GM23338 (cell line): Measurements from ENCODE around the gene SCLY. TPM values are rescaled to one million over a fixed set of nuclear protein-coding genes. Genes with fewer than 3 reads are reported as not detected.

ENCODE experiments used
- ATAC-seq: fragments of 200-7000 bp; cut with Tn5 transposase; 3 replicates; pipeline ENCODE4 v1.9.1; 2020
- DNase-seq: peaks from one replicate; pipeline ENCODE4 v3.0.0-alpha.2; 2015; ENCODE audit warnings: low spot score
- H2AFZ ChIP-seq: fragments of 200-600 bp; sonication (generic); 2 replicates; pipeline ENCODE4 v1.8.0; 2016; ENCODE audit warnings: antibody characterized with exemption, mild to moderate bottlenecking, moderate library complexity
- H3F3A ChIP-seq: fragments of 200-600 bp; sonication (generic); replicated peaks from 2 replicates; pipeline ENCODE4 v1.8.0; 2017; ENCODE audit warnings: antibody characterized with exemption, mixed run types, low read depth
- H3K27ac ChIP-seq: fragments of 200-600 bp; sonication (generic); 2 replicates; pipeline ENCODE4 v1.6.1; 2016; ENCODE audit warnings: low read depth
- H3K27me3 ChIP-seq: fragments of 200-600 bp; sonication (generic); 2 replicates; pipeline ENCODE4 v1.8.0; 2016; ENCODE audit warnings: mild to moderate bottlenecking, mixed run types, moderate library complexity; ENCODE audit not compliant: insufficient read depth
- H3K36me3 ChIP-seq: fragments of 200-600 bp; sonication (generic); 2 replicates; pipeline ENCODE4 v1.8.0; 2016; ENCODE audit warnings: mild to moderate bottlenecking; ENCODE audit not compliant: insufficient read depth
- H3K4me1 ChIP-seq: fragments of 200-600 bp; sonication (generic); 2 replicates; pipeline ENCODE4 v1.8.0; 2016; ENCODE audit warnings: mild to moderate bottlenecking, moderate library complexity; ENCODE audit not compliant: insufficient read depth
- H3K4me2 ChIP-seq: fragments of 200-600 bp; sonication (generic); 2 replicates; pipeline ENCODE4 v1.7.1; 2017; ENCODE audit warnings: mixed run types
- H3K4me3 ChIP-seq: fragments of 200-600 bp; sonication (generic); 2 replicates; pipeline ENCODE4 v1.6.1; 2016; ENCODE audit warnings: mixed run types
- H3K79me2 ChIP-seq: fragments of 200-600 bp; sonication (generic); replicated peaks from 2 replicates; pipeline ENCODE4 v1.8.0; 2017; ENCODE audit warnings: mild to moderate bottlenecking; ENCODE audit not compliant: insufficient read depth
- H3K9me2 ChIP-seq: fragments of 200-600 bp; sonication (generic); 2 replicates; pipeline ENCODE4 v1.8.0; 2017; ENCODE audit not compliant: insufficient read depth
- H4K20me1 ChIP-seq: fragments of 200-600 bp; sonication (generic); replicated peaks from 2 replicates; pipeline ENCODE4 v1.8.0; 2017; ENCODE audit warnings: mild to moderate bottlenecking; ENCODE audit not compliant: insufficient read depth
- H3K27ac Mint-ChIP-seq: 2 replicates; pipeline ENCODE4 v1.8.0; 2020; ENCODE audit warnings: inconsistent platforms, mild to moderate bottlenecking, moderate library complexity, mixed read lengths
- H3K27me3 Mint-ChIP-seq: 3 replicates; pipeline ENCODE4 v1.8.0; 2022; ENCODE audit warnings: low read depth, mild to moderate bottlenecking, moderate library complexity, mixed read lengths, inconsistent platforms; ENCODE audit not compliant: insufficient read depth, poor library complexity
- H3K36me3 Mint-ChIP-seq: 3 replicates; pipeline ENCODE4 v1.8.0; 2021; ENCODE audit warnings: low read depth, mild to moderate bottlenecking, inconsistent platforms, moderate library complexity, mixed read lengths
- H3K4me1 Mint-ChIP-seq: 3 replicates; pipeline ENCODE4 v1.8.0; 2020; ENCODE audit warnings: mild to moderate bottlenecking, inconsistent platforms, mixed read lengths
- H3K4me3 Mint-ChIP-seq: 3 replicates; pipeline ENCODE4 v1.8.0; 2021; ENCODE audit warnings: moderate library complexity, mild to moderate bottlenecking, inconsistent platforms, mixed read lengths
- H3K9me3 Mint-ChIP-seq: 3 replicates; pipeline ENCODE4 v1.8.0; 2020; ENCODE audit warnings: moderate library complexity, mild to moderate bottlenecking, inconsistent platforms, mixed read lengths
- ETS1 ChIP-seq: IDR thresholded peaks from 2 replicates; pipeline ENCODE4 v1.6.1; 2016; ENCODE audit warnings: antibody characterized with exemption
- EZH2phosphoT487 ChIP-seq: fragments of 200-600 bp; sonication (generic); IDR thresholded peaks from one replicate; pipeline ENCODE4 v1.8.1; 2018; ENCODE audit warnings: antibody characterized with exemption; ENCODE audit not compliant: unreplicated experiment
- NANOG ChIP-seq: IDR thresholded peaks from 2 replicates; pipeline ENCODE4 v1.6.1; 2016; ENCODE audit warnings: antibody characterized with exemption, borderline replicate concordance
- REST ChIP-seq: IDR thresholded peaks from one replicate; pipeline ENCODE4 v1.6.1; 2018; ENCODE audit warnings: antibody characterized with exemption; ENCODE audit not compliant: unreplicated experiment
- STAT1 ChIP-seq: IDR thresholded peaks from one replicate; pipeline ENCODE4 v1.6.1; 2016; ENCODE audit warnings: antibody characterized with exemption; ENCODE audit not compliant: unreplicated experiment
- polyA plus RNA-seq: library from polyadenylated mRNA; unstranded; fragments of >200 nt; fragmentation: Nextera tagmentation; extraction: Ambion mirVana; gene quantifications from 2 replicates; pipeline ENCODE4 v1.2.1, GENCODE V29; 2016
- total RNA-seq: library from RNA; depleted of rRNA; stranded (reverse); fragments of >200 nt; shearing (Covaris generic); gene quantifications from 2 replicates; pipeline ENCODE4 v1.2.3, GENCODE V29; 2014

SCLY gene
- total and polyA plus RNA-seq, 2 experiments from 2014 or later: 57.2 to 80.3 TPM

GRCh38 chr2:238141541-238142318 is 80.9 kb downstream of the SCLY start:
- Histone ChIP-seq H4K20me1 (no peaks in the 10 kb centered on the region), H3K36me3 (no peaks in the 10 kb centered on the region), H2AFZ (no peak overlapping the region), H3K9me2 (no peaks in the 10 kb centered on the region), H3K4me3 (no peak overlapping the region), H3K27me3 (no peaks in the 10 kb centered on the region), H3K4me2 (no peak overlapping the region), H3K4me1 (no peaks in the 10 kb centered on the region), H3K79me2 (no peaks in the 10 kb centered on the region), H3K27ac (no peak overlapping the region), H3F3A (no peaks in the 10 kb centered on the region)
- DNase-seq (no peak), ATAC-seq (no peak)
- no peaks in the 10 kb centered on the region for H3K36me3 Mint-ChIP-seq
- H3K9me3 Mint-ChIP-seq: no peaks in the 10 kb centered on the region
- TF ChIP-seq EZH2phosphoT487: no peak
- no peak for TF ChIP-seq STAT1
- no peak overlapping the region for H3K4me3 Mint-ChIP-seq
- H3K27ac Mint-ChIP-seq: peak overlapping the region; percentile 58; the same call in 1 of the 2 replicates
- H3K4me1 Mint-ChIP-seq: no peaks in the 10 kb centered on the region; the same call in 2 of the 3 replicates
- peaks cover 5% of the 10 kb centered on the region for H3K27me3 Mint-ChIP-seq

- Mint-ChIP-seq H3K36me3 (no peaks in the 10 kb centered on the region), H3K4me3 (no peak overlapping the region), H3K4me1 (no peaks in the 10 kb centered on the region; the same call in 2 of the 3 replicates), H3K9me3 (no peaks in the 10 kb centered on the region), H3K27me3 (peaks cover 5% of the 10 kb centered on the region), H3K27ac (no peak overlapping the region)
- no peak overlapping the region for H3K27ac ChIP-seq
- ATAC-seq (no peak), DNase-seq (no peak)
- H2AFZ ChIP-seq: no peak overlapping the region
- no peaks in the 10 kb centered on the region for H3K36me3 ChIP-seq
- H3K4me3 ChIP-seq: no peak overlapping the region
- H3F3A ChIP-seq: no peaks in the 10 kb centered on the region
- no peaks in the 10 kb centered on the region for H4K20me1 ChIP-seq
- no peak overlapping the region for H3K4me2 ChIP-seq
- no peaks in the 10 kb centered on the region for H3K4me1 ChIP-seq
- no peaks in the 10 kb centered on the region for H3K9me2 ChIP-seq
- no peaks in the 10 kb centered on the region for H3K79me2 ChIP-seq
- no peaks in the 10 kb centered on the region for H3K27me3 ChIP-seq
- no peak for TF ChIP-seq NANOG
- TF ChIP-seq REST: no peak
- TF ChIP-seq ETS1: no peak
Measured at GRCh38 chr2:238142382-238143205, 81.8 kb downstream of the SCLY start.
